CD4-positive, alpha-beta T cell (primary cell): ENCODE results near the gene WDFY2. TPM values are rescaled to one million over a fixed set of nuclear protein-coding genes. Genes with fewer than 3 reads are reported as not detected.
"Not testable (repeated sequence)": the region's sequence is repeated elsewhere in the genome, so short reads cannot be mapped to it uniquely, and the experiment has no call there.

Experiments used
- ATAC-seq: fragments of 200-7000 bp; cut with Tn5 transposase; one replicate; pipeline ENCODE4 v1.10.0; 2022; ENCODE audit warnings: mild to moderate bottlenecking; ENCODE audit not compliant: poor library complexity
- CTCF ChIA-PET: fragments of 350-600 bp; sonication (Branson Sonifier 250); formaldehyde crosslinking; loops from one replicate; lab custom pipeline; 2021; ENCODE audit warnings: antibody characterized with exemption, inconsistent platforms; lab: Charles Lee
- POLR2A ChIA-PET: fragments of 350-600 bp; sonication (Branson Sonifier 250); formaldehyde crosslinking; loops from one replicate; lab custom pipeline; 2021; ENCODE audit warnings: antibody characterized with exemption, inconsistent platforms; lab: Charles Lee
- DNase-seq, 14 experiments: peaks; one replicate each; pipeline ENCODE4 v3.0.0-alpha.2; 2013 to 2020; ENCODE audit warnings: mixed read lengths in 2 of 14
- H3K27ac ChIP-seq, 2 donors: one replicate each; pipeline versions ENCODE4 v1.5.1 to v1.7.0; 2013; ENCODE audit warnings: low read length in 2 of 2, low read depth in 1 of 2, mild to moderate bottlenecking in 1 of 2
- H3K27me3 ChIP-seq, 2 experiments: 1 replicate in 1 of 2; 2 replicates in 1 of 2; pipeline versions ENCODE4 v1.6.1 to v1.7.0; 2013; ENCODE audit warnings: low read length in 2 of 2, control low read depth in 1 of 2, mild to moderate bottlenecking in 1 of 2, moderate library complexity in 1 of 2; ENCODE audit not compliant: insufficient read depth in 2 of 2, control insufficient read depth in 1 of 2
- H3K36me3 ChIP-seq: one replicate; pipeline ENCODE4 v1.6.1; 2013; ENCODE audit warnings: low read length, control low read depth; ENCODE audit not compliant: insufficient read depth
- H3K4me1 ChIP-seq: one replicate; pipeline ENCODE4 v1.6.1; 2013; ENCODE audit warnings: low read length, control low read depth; ENCODE audit not compliant: insufficient read depth
- H3K4me3 ChIP-seq: one replicate; pipeline ENCODE4 v1.5.1; 2013; ENCODE audit warnings: mild to moderate bottlenecking, low read length, moderate library complexity
- H3K9me3 ChIP-seq, 2 experiments: 1 replicate in 1 of 2; 2 replicates in 1 of 2; pipeline versions ENCODE4 v1.6.1 to v1.7.0; 2013; ENCODE audit warnings: low read length in 2 of 2, mild to moderate bottlenecking in 2 of 2, control low read depth in 1 of 2, moderate library complexity in 1 of 2; ENCODE audit not compliant: control insufficient read depth in 1 of 2, insufficient read depth in 1 of 2
- H3K27ac Mint-ChIP-seq: one replicate; pipeline ENCODE4 v1.8.0; 2020; ENCODE audit warnings: mixed read lengths
- H3K27me3 Mint-ChIP-seq: one replicate; pipeline ENCODE4 v1.8.0; 2021; ENCODE audit warnings: mixed read lengths
- H3K36me3 Mint-ChIP-seq: one replicate; pipeline ENCODE4 v1.8.0; 2021; ENCODE audit warnings: low read depth, mixed read lengths
- H3K4me1 Mint-ChIP-seq: one replicate; pipeline ENCODE4 v1.8.0; 2021; ENCODE audit warnings: low read depth, mixed read lengths
- H3K4me3 Mint-ChIP-seq: one replicate; pipeline ENCODE4 v1.8.0; 2020; ENCODE audit warnings: mild to moderate bottlenecking, mixed read lengths
- H3K9me3 Mint-ChIP-seq: one replicate; pipeline ENCODE4 v1.8.0; 2020; ENCODE audit warnings: mixed read lengths
- CTCF ChIP-seq: fragments of 200-600 bp; IDR thresholded peaks from one replicate; pipeline ENCODE4 v1.8.0; 2022; ENCODE audit warnings: antibody characterized with exemption, mild to moderate bottlenecking
- intact Hi-C, 2 experiments: fragments of 100-400 bp; cut with DNase I in 1 of 2; cut with micrococcal nuclease in 1 of 2; formaldehyde crosslinking; loops; one replicate each; pipeline versions ENCODE4 v1.15.1 to v1.9.0; 2023 to 2025; cut with DNase I, micrococcal nuclease
- total RNA-seq, 174 experiments: library from RNA in 2 of 174; stranded (reverse) in 2 of 174; gene quantifications; one replicate each; pipeline ENCODE4 v1.2.3 and lab custom pipeline; 2021 to 2026

WDFY2 gene
- total RNA-seq, 2 experiments from 2014 or later: 21.4 to 21.9 TPM

GRCh38 chr13:51645761-51646670 lies 61.8 kb downstream of the WDFY2 start:
- intact Hi-C loops: loop anchor here in 1 of 2 experiments (1.0 to 10.0 kb wide), 5 partner anchors 17 to 193 kb away; partner anchors contain the start of genes INTS6 and WDFY2
- Mint-ChIP-seq H3K27me3 (no peaks in the 10 kb centered on the region), H3K4me3 (peak overlapping the region; percentile 82), H3K9me3 (no peaks in the 10 kb centered on the region), H3K27ac (peak overlapping the region; percentile 95), H3K36me3 (peaks cover 6% of the 10 kb centered on the region), H3K4me1 (peaks cover 55% of the 10 kb centered on the region)
- Histone ChIP-seq H3K4me3 (peak overlapping the region; percentile 12), H3K27me3 (no peaks in the 10 kb centered on the region), H3K36me3 (no peaks in the 10 kb centered on the region), H3K27ac (peak overlapping the region; percentile 54 to 95), H3K9me3 (no peaks in the 10 kb centered on the region), H3K4me1 (peaks cover 44% of the 10 kb centered on the region)
- no peak for TF ChIP-seq CTCF
- POLR2A ChIA-PET: interaction anchor here (1.0 to 3.5 kb wide), 8 partner anchors 11 to 195 kb away, joined by 5 to 33 read pairs (median 9); partner anchors contain the start of genes DHRS12 and INTS6
- CTCF ChIA-PET: interaction anchor here (0.8 to 1.3 kb wide), 3 partner anchors 16 to 119 kb away, joined by 3 to 4 read pairs (median 3); no protein-coding TSS in a partner anchor
- ATAC-seq: peak; percentile 27
- peak in 5 of 14 experiments; percentile 13 to 52 (median 30) for DNase-seq

- Mint-ChIP-seq H3K27me3 (no peaks in the 10 kb centered on the region), H3K36me3 (peaks cover 16% of the 10 kb centered on the region), H3K27ac (peak overlapping the region; percentile 95), H3K9me3 (no peaks in the 10 kb centered on the region), H3K4me1 (peaks cover 64% of the 10 kb centered on the region), H3K4me3 (no peak overlapping the region)
- Histone ChIP-seq H3K4me1 (peaks cover 44% of the 10 kb centered on the region), H3K4me3 (no peak overlapping the region), H3K36me3 (no peaks in the 10 kb centered on the region), H3K9me3 (no peaks in the 10 kb centered on the region), H3K27me3 (no peaks in the 10 kb centered on the region), H3K27ac (peak overlapping the region in 1 of 2 donors; percentile 95)
- ATAC-seq (no peak), DNase-seq (no peak)
- ChIA-PET POLR2A (no interaction called here), CTCF (interaction anchor here (0.7 kb wide), 1 partner anchor 112 kb away, joined by 3 read pairs; no protein-coding TSS in a partner anchor)
- intact Hi-C loops: loop anchor here in 1 of 2 experiments (5.0 to 10.0 kb wide), 2 partner anchors 35 to 88 kb away; no protein-coding TSS in a partner anchor
- TF ChIP-seq CTCF: no peak
Observed at GRCh38 chr13:51647067-51647466, 62.8 kb downstream of the WDFY2 start.

GRCh38 chr13:51652193-51652592 lies 67.9 kb downstream of the WDFY2 start:
- CTCF ChIA-PET, H3K9me3 Mint-ChIP-seq, H3K4me1 ChIP-seq, H3K4me3 ChIP-seq, H3K27me3 Mint-ChIP-seq, H3K27ac ChIP-seq, H3K4me3 Mint-ChIP-seq, POLR2A ChIA-PET, ATAC-seq, H3K27me3 ChIP-seq, H3K36me3 ChIP-seq, H3K9me3 ChIP-seq, DNase-seq, H3K27ac Mint-ChIP-seq, intact Hi-C loops: not testable (repeated sequence)
- H3K36me3 Mint-ChIP-seq: peaks cover 43% of the 10 kb centered on the region
- peaks cover 29% of the 10 kb centered on the region for H3K4me1 Mint-ChIP-seq
